Trophoblast cell (in vitro differentiated cells and primary cell): Measurements from ENCODE around the gene OR2G2. TPM values are rescaled to one million over a fixed set of nuclear protein-coding genes. Genes with fewer than 3 reads are reported as not detected.
A peak's percentile ranks its signal among the peaks of the same experiment; 100 is the strongest.

Experiments used
- DNase-seq, 2 donors: peaks; one replicate each; pipeline ENCODE4 v3.0.0-alpha.2; 2016
- H2AFZ ChIP-seq: 2 replicates; pipeline ENCODE4 v1.6.1; 2013; ENCODE audit warnings: low read length, moderate library complexity, mild to moderate bottlenecking; ENCODE audit not compliant: insufficient read depth, poor library complexity
- H2AK5ac ChIP-seq: 2 replicates; pipeline ENCODE4 v1.6.1; 2013; ENCODE audit warnings: mild to moderate bottlenecking, low read length
- H2BK120ac ChIP-seq: 2 replicates; pipeline ENCODE4 v1.6.1; 2013; ENCODE audit warnings: low read length, mild to moderate bottlenecking, moderate library complexity; ENCODE audit not compliant: insufficient read depth, poor library complexity
- H2BK12ac ChIP-seq: 2 replicates; pipeline ENCODE4 v1.6.1; 2013; ENCODE audit warnings: mild to moderate bottlenecking, low read length, moderate library complexity
- H2BK5ac ChIP-seq: 2 replicates; pipeline ENCODE4 v1.6.1; 2013; ENCODE audit warnings: low read length, low read depth, moderate library complexity, mild to moderate bottlenecking; ENCODE audit not compliant: poor library complexity
- H3K14ac ChIP-seq: 2 replicates; pipeline ENCODE4 v1.6.1; 2013; ENCODE audit warnings: mild to moderate bottlenecking, low read length
- H3K18ac ChIP-seq: 2 replicates; pipeline ENCODE4 v1.6.1; 2013; ENCODE audit warnings: mild to moderate bottlenecking, low read length
- H3K23ac ChIP-seq: 2 replicates; pipeline ENCODE4 v1.6.1; 2013; ENCODE audit warnings: low read length
- H3K27ac ChIP-seq: 2 replicates; pipeline ENCODE4 v1.5.1; 2013; ENCODE audit warnings: low read depth, mild to moderate bottlenecking, inconsistent platforms, low read length, moderate library complexity
- H3K27me3 ChIP-seq: 2 replicates; pipeline ENCODE4 v1.6.1; 2013; ENCODE audit warnings: inconsistent platforms, mild to moderate bottlenecking, low read length, moderate library complexity; ENCODE audit not compliant: insufficient read depth
- H3K36me3 ChIP-seq, 2 experiments: 1 replicate in 1 of 2; 2 replicates in 1 of 2; pipeline ENCODE4 v1.6.1; 2013; ENCODE audit warnings: low read length in 2 of 2, mild to moderate bottlenecking in 2 of 2, moderate library complexity in 1 of 2; ENCODE audit not compliant: insufficient read depth in 2 of 2, control insufficient read depth in 1 of 2
- H3K4ac ChIP-seq: 2 replicates; pipeline ENCODE4 v1.6.1; 2013; ENCODE audit warnings: low read depth, mild to moderate bottlenecking, low read length, moderate library complexity
- H3K4me1 ChIP-seq, 2 experiments: 1 replicate in 1 of 2; 2 replicates in 1 of 2; pipeline ENCODE4 v1.6.1; 2013; ENCODE audit warnings: low read length in 2 of 2, mild to moderate bottlenecking in 2 of 2, moderate library complexity in 1 of 2; ENCODE audit not compliant: insufficient read depth in 2 of 2, control insufficient read depth in 1 of 2
- H3K4me2 ChIP-seq: 2 replicates; pipeline ENCODE4 v1.6.1; 2013; ENCODE audit warnings: inconsistent platforms, mild to moderate bottlenecking, low read length, moderate library complexity
- H3K4me3 ChIP-seq: 2 replicates; pipeline ENCODE4 v1.5.1; 2013; ENCODE audit warnings: mild to moderate bottlenecking, low read depth, low read length, inconsistent platforms
- H3K79me1 ChIP-seq: one replicate; pipeline ENCODE4 v1.6.1; 2013; ENCODE audit warnings: low read length
- H3K79me2 ChIP-seq: 2 replicates; pipeline ENCODE4 v1.6.1; 2013; ENCODE audit warnings: low read length, mild to moderate bottlenecking; ENCODE audit not compliant: control insufficient read depth, insufficient read depth, poor library complexity
- H3K9ac ChIP-seq: 2 replicates; pipeline ENCODE4 v1.6.1; 2013; ENCODE audit warnings: mild to moderate bottlenecking, low read length
- H3K9me3 ChIP-seq: 2 replicates; pipeline ENCODE4 v1.6.1; 2013; ENCODE audit warnings: low read depth, mild to moderate bottlenecking, control low read depth, inconsistent platforms, low read length; ENCODE audit not compliant: insufficient read depth
- H4K12ac ChIP-seq: 2 replicates; pipeline ENCODE4 v1.6.1; 2013; ENCODE audit warnings: low read depth, mild to moderate bottlenecking, low read length, moderate library complexity
- H4K8ac ChIP-seq: 2 replicates; pipeline ENCODE4 v1.6.1; 2013; ENCODE audit warnings: low read depth, mild to moderate bottlenecking, low read length, moderate library complexity
- H4K91ac ChIP-seq: one replicate; pipeline ENCODE4 v1.6.1; 2013; ENCODE audit warnings: low read depth, mild to moderate bottlenecking, low read length, moderate library complexity
- WGBS: extraction: QIAGEN DNeasy Blood & Tissue Kit; methylation state at CpG from one replicate; pipeline ENCODE4 v1.1.7; 2013; ENCODE audit warnings: missing lambda C conversion rate; ENCODE audit not compliant: insufficient read length, insufficient coverage; ENCODE audit errors: extremely low coverage; 5-methylcytosine and 5-hydroxymethylcytosine counted together
- polyA plus RNA-seq: library from polyadenylated mRNA; stranded (reverse); fragments of 200-250 nt; gene quantifications from 2 replicates; pipeline ENCODE4 v1.2.3, GENCODE V29; 2013

Gene OR2G2
- polyA plus RNA-seq: not detected in 2 replicates

- Histone ChIP-seq H3K27me3 (no peaks in the 10 kb centered on the region), H2BK12ac (no peak within 1 kb of the TSS), H3K23ac (no peak within 1 kb of the TSS), H2BK120ac (no peak within 1 kb of the TSS), H4K12ac (no peak within 1 kb of the TSS), H2AFZ (no peak within 1 kb of the TSS), H3K18ac (no peak within 1 kb of the TSS), H3K4me3 (no peak within 1 kb of the TSS), H3K4me2 (no peak within 1 kb of the TSS), H2AK5ac (no peak within 1 kb of the TSS), H3K9ac (no peak within 1 kb of the TSS), H3K4me1 (no peaks in the 10 kb centered on the region), H2BK5ac (no peak within 1 kb of the TSS), H3K79me2 (no peaks in the 10 kb centered on the region), H3K14ac (no peak within 1 kb of the TSS), H3K36me3 (no peaks in the 10 kb centered on the region), H3K79me1 (no peaks in the 10 kb centered on the region), H4K91ac (no peak within 1 kb of the TSS), H3K4ac (no peak within 1 kb of the TSS), H4K8ac (no peak within 1 kb of the TSS), H3K9me3 (no peaks in the 10 kb centered on the region), H3K27ac (no peak within 1 kb of the TSS)
- no peak for DNase-seq
- no CpG with 5 or more reads among the region's 2 CpGs for WGBS
Observed at GRCh38 chr1:247588060-247588459, at the start of gene OR2G2. TSS of gene OR2G2 (plus strand) at chr1:247588360. CDS start at chr1:247588360, 0 bp downstream.

GRCh38 chr1:247538561-247538960, 49.6 kb upstream of the OR2G2 start:
- Histone ChIP-seq H3K27me3 (no peaks in the 10 kb centered on the region), H4K12ac (no peak overlapping the region), H3K23ac (no peak overlapping the region), H2BK5ac (no peak overlapping the region), H3K79me2 (no peaks in the 10 kb centered on the region), H3K9me3 (no peaks in the 10 kb centered on the region), H2BK120ac (no peak overlapping the region), H2AK5ac (no peak overlapping the region), H3K14ac (no peak overlapping the region), H3K4me2 (no peak overlapping the region), H3K4me3 (no peak overlapping the region), H3K4ac (no peak overlapping the region), H3K36me3 (no peaks in the 10 kb centered on the region), H3K9ac (no peak overlapping the region), H4K8ac (no peak overlapping the region), H2AFZ (no peak overlapping the region), H3K79me1 (peaks cover 3% of the 10 kb centered on the region), H3K27ac (no peak overlapping the region), H3K18ac (no peak overlapping the region), H4K91ac (no peak overlapping the region), H3K4me1 (peaks cover 0 to 2% of the 10 kb centered on the region in 2 experiments), H2BK12ac (no peak overlapping the region)
- DNase-seq: peak; percentile 93
- no CpG with 5 or more reads among the region's 5 CpGs for WGBS

- Histone ChIP-seq H2BK5ac (no peak overlapping the region), H4K8ac (no peak overlapping the region)
Observed at GRCh38 chr1:247539215-247539614, 48.9 kb upstream of the OR2G2 start.

GRCh38 chr1:247540581-247540980, 47.6 kb upstream of the OR2G2 start:
- no peak overlapping the region for H4K12ac ChIP-seq
- WGBS: no CpG with 5 or more reads among the region's 7 CpGs
- no peak overlapping the region for H3K14ac ChIP-seq
- H3K4me2 ChIP-seq: no peak overlapping the region
- H3K79me2 ChIP-seq: no peaks in the 10 kb centered on the region
- no peaks in the 10 kb centered on the region for H3K27me3 ChIP-seq
- H3K4ac ChIP-seq: no peak overlapping the region
- no peak overlapping the region for H3K27ac ChIP-seq
- no peak overlapping the region for H2BK12ac ChIP-seq
- H3K9me3 ChIP-seq: no peaks in the 10 kb centered on the region
- H3K4me1 ChIP-seq: no peaks in the 10 kb centered on the region
- DNase-seq: no peak
- H3K18ac ChIP-seq: no peak overlapping the region
- H3K4me3 ChIP-seq: no peak overlapping the region
- H3K9ac ChIP-seq: no peak overlapping the region
- no peak overlapping the region for H4K8ac ChIP-seq
- H2AK5ac ChIP-seq: no peak overlapping the region
- no peak overlapping the region for H2BK5ac ChIP-seq
- no peak overlapping the region for H3K23ac ChIP-seq
- H3K36me3 ChIP-seq: no peaks in the 10 kb centered on the region
- H4K91ac ChIP-seq: no peak overlapping the region
- H3K79me1 ChIP-seq: no peaks in the 10 kb centered on the region
- H2AFZ ChIP-seq: no peak overlapping the region
- H2BK120ac ChIP-seq: no peak overlapping the region

More at GRCh38 chr1:247539215-247539614, 48.9 kb upstream of the OR2G2 start:
- H4K12ac ChIP-seq: no peak overlapping the region
- no peak overlapping the region for H3K23ac ChIP-seq
- H3K4me2 ChIP-seq: no peak overlapping the region
- no peak overlapping the region for H3K27ac ChIP-seq
- H3K14ac ChIP-seq: no peak overlapping the region
- no peak overlapping the region for H2BK120ac ChIP-seq
- no peak overlapping the region for H3K4ac ChIP-seq
- no peaks in the 10 kb centered on the region for H3K79me2 ChIP-seq
- H3K9ac ChIP-seq: no peak overlapping the region
- H3K79me1 ChIP-seq: peaks cover 3% of the 10 kb centered on the region
- no peaks in the 10 kb centered on the region for H3K36me3 ChIP-seq
- H3K4me1 ChIP-seq: peaks cover 0 to 2% of the 10 kb centered on the region in 2 experiments
- no peaks in the 10 kb centered on the region for H3K9me3 ChIP-seq
- no peak for DNase-seq
- H3K27me3 ChIP-seq: no peaks in the 10 kb centered on the region
- no peak overlapping the region for H2AK5ac ChIP-seq
- H3K18ac ChIP-seq: no peak overlapping the region
- no CpG with 5 or more reads among the region's 6 CpGs for WGBS
- no peak overlapping the region for H2BK12ac ChIP-seq
- H4K91ac ChIP-seq: no peak overlapping the region
- H2AFZ ChIP-seq: no peak overlapping the region
- no peak overlapping the region for H3K4me3 ChIP-seq
